ENCODE results near the gene OR10H5. TPM values are rescaled to one million over a fixed set of nuclear protein-coding genes. Genes with fewer than 3 reads are reported as not detected.
"Not testable (repeated sequence)": the region's sequence is repeated elsewhere in the genome, so short reads cannot be mapped to it uniquely, and the experiment has no call there.

Gene OR10H5
- total RNA-seq, 2 experiments from 2014 or later, result not detected

DNA sequence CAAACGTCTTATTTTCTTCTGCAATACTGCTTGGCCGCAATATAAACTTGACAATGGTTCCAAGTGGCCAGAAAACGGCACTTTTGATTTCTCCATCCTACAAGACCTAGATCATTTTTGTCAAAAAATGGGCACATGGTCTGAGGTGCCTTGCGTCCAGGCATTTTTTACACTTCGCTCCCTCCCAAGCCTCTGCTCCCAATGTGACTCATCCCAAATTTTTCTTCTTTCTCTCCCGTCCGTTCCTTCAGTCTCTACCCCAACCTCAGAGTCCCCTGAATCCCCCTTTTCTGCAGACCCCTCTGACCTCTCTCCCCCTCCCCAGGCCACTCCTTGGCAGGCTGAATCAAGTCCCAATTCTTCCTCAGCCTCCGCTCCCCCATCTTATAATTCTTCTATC lies 42.3 kb downstream of the OR10H5 start:
- intact Hi-C loops (cut with micrococcal nuclease; ENCODE audit: unreplicated experiment), result no loop called here
- ChIA-PET POLR2A (no interaction called here), CTCF (ENCODE audit: unreplicated experiment) (no interaction called here)
- no peak overlapping the region for H2AFZ ChIP-seq (ENCODE audit: low read length)
- no peak overlapping the region for H3K4me3 ChIP-seq (ENCODE audit: low read depth, low read length, poor library complexity, severe bottlenecking)
- no peaks in the 10 kb centered on the region for H3K79me2 ChIP-seq (ENCODE audit: insufficient read depth, low read depth, low read length)
- H3K27ac ChIP-seq (ENCODE audit: low read depth, low read length, poor library complexity, severe bottlenecking), result no peak overlapping the region
- no TSS peak for BruUV-seq (replicated peaks)
- no peaks in the 10 kb centered on the region for H3K36me3 ChIP-seq (ENCODE audit: insufficient read depth, low read length)
- H3K4me2 ChIP-seq (ENCODE audit: low read length), result no peak overlapping the region
- no peaks in the 10 kb centered on the region for H3K9me2 ChIP-seq (ENCODE audit: insufficient read depth, low read length)
- TF ChIP-seq EZH2phosphoT487 (IDR thresholded peaks at IDR 0.05; ENCODE audit: borderline replicate concordance, low read depth, low read length), result no peak
- TF ChIP-seq, protein P1, sequence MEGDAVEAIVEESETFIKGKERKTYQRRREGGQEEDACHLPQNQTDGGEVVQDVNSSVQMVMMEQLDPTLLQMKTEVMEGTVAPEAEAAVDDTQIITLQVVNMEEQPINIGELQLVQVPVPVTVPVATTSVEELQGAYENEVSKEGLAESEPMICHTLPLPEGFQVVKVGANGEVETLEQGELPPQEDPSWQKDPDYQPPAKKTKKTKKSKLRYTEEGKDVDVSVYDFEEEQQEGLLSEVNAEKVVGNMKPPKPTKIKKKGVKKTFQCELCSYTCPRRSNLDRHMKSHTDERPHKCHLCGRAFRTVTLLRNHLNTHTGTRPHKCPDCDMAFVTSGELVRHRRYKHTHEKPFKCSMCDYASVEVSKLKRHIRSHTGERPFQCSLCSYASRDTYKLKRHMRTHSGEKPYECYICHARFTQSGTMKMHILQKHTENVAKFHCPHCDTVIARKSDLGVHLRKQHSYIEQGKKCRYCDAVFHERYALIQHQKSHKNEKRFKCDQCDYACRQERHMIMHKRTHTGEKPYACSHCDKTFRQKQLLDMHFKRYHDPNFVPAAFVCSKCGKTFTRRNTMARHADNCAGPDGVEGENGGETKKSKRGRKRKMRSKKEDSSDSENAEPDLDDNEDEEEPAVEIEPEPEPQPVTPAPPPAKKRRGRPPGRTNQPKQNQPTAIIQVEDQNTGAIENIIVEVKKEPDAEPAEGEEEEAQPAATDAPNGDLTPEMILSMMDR (conservative IDR thresholded peaks at IDR 0.05; ENCODE audit: low read length), result no peak
- no peak for DNase-seq (ENCODE audit: low spot score)
- no peaks in the 10 kb centered on the region for H4K20me1 ChIP-seq (ENCODE audit: insufficient read depth, low read length)
- H3K4me1 ChIP-seq (ENCODE audit: insufficient read depth, low read length, poor library complexity, severe bottlenecking), result no peaks in the 10 kb centered on the region
- no peaks in the 10 kb centered on the region for H3K9me3 ChIP-seq (ENCODE audit: low read length)

DNA sequence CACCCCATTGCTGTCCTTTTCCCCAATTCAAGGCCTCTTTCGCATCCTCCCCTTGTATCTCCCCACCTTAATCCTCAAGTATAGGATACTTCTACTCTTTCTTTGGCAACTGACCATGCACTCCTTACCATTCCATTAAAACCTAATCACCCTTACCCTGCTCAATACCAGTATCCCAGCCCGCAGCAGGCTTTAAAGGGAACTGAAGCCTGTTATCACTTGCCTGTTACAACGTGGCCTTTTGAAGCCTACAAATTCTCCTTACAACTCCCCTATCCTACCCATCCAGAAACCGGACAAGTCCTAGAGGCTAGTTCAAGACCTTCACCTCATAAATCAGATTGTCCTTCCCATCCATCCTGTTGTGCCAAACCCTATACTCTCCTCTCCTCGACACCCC lies 44.2 kb downstream of the OR10H5 start:
- CTCF ChIA-PET (ENCODE audit: unreplicated experiment), result no interaction called here
- POLR2A ChIA-PET, result no interaction called here

DNA sequence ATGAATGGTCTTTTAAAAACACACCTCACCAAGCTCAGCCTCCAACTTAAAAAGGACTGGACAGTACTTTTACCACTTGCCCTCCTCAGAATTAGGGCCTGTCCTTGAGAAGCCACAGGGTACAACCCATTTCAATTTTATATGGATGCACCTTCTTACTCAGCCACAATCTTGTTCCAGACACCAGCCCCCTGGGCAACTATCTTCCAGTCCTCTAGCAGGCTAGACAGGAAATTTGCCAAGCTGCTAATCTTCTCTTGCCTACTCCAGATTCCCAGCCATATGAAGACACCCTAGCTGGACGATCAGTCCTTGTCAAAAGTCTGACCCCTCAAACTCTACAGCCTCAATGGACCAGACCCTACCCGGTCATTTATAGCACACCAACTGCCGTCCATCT lies 46.8 kb downstream of the OR10H5 start:
- BruUV-seq (replicated peaks); H2AFZ ChIP-seq (ENCODE audit: low read length); POLR2A ChIA-PET; H3K36me3 ChIP-seq (ENCODE audit: insufficient read depth, low read length); DNase-seq (ENCODE audit: low spot score); H4K20me1 ChIP-seq (ENCODE audit: insufficient read depth, low read length); H3K79me2 ChIP-seq (ENCODE audit: insufficient read depth, low read depth, low read length); H3K9me3 ChIP-seq (ENCODE audit: low read length); H3K9me2 ChIP-seq (ENCODE audit: insufficient read depth, low read length); H3K4me2 ChIP-seq (ENCODE audit: low read length); H3K27ac ChIP-seq (ENCODE audit: low read depth, low read length, poor library complexity, severe bottlenecking); intact Hi-C loops (cut with micrococcal nuclease; ENCODE audit: unreplicated experiment); CTCF ChIA-PET (ENCODE audit: unreplicated experiment); H3K4me3 ChIP-seq (ENCODE audit: low read depth, low read length, poor library complexity, severe bottlenecking): not testable (repeated sequence)
- peaks cover 18% of the 10 kb centered on the region for H3K4me1 ChIP-seq (ENCODE audit: insufficient read depth, low read length, poor library complexity, severe bottlenecking)

More for the DNA sequence above, 44.2 kb downstream of the OR10H5 start:
- H4K20me1 ChIP-seq (ENCODE audit: insufficient read depth, low read length), result no peaks in the 10 kb centered on the region
- no peak for TF ChIP-seq EZH2phosphoT487 (IDR thresholded peaks at IDR 0.05; ENCODE audit: borderline replicate concordance, low read depth, low read length)
- TF ChIP-seq, protein P1 (conservative IDR thresholded peaks at IDR 0.05; ENCODE audit: low read length), result no peak
- no peaks in the 10 kb centered on the region for H3K79me2 ChIP-seq (ENCODE audit: insufficient read depth, low read depth, low read length)
- H3K27ac ChIP-seq (ENCODE audit: low read depth, low read length, poor library complexity, severe bottlenecking), result no peak overlapping the region
- no peak overlapping the region for H3K4me2 ChIP-seq (ENCODE audit: low read length)
- H3K4me1 ChIP-seq (ENCODE audit: insufficient read depth, low read length, poor library complexity, severe bottlenecking), result peaks cover 11% of the 10 kb centered on the region
- no peaks in the 10 kb centered on the region for H3K36me3 ChIP-seq (ENCODE audit: insufficient read depth, low read length)
- no peak overlapping the region for H3K4me3 ChIP-seq (ENCODE audit: low read depth, low read length, poor library complexity, severe bottlenecking)
- H3K9me3 ChIP-seq (ENCODE audit: low read length), result no peaks in the 10 kb centered on the region
- H2AFZ ChIP-seq (ENCODE audit: low read length), result no peak overlapping the region
- H3K9me2 ChIP-seq (ENCODE audit: insufficient read depth, low read length), result no peaks in the 10 kb centered on the region
- BruUV-seq (replicated peaks), result no TSS peak
- intact Hi-C loops (cut with micrococcal nuclease; ENCODE audit: unreplicated experiment), result no loop called here
- DNase-seq (ENCODE audit: low spot score), result no peak

DNA sequence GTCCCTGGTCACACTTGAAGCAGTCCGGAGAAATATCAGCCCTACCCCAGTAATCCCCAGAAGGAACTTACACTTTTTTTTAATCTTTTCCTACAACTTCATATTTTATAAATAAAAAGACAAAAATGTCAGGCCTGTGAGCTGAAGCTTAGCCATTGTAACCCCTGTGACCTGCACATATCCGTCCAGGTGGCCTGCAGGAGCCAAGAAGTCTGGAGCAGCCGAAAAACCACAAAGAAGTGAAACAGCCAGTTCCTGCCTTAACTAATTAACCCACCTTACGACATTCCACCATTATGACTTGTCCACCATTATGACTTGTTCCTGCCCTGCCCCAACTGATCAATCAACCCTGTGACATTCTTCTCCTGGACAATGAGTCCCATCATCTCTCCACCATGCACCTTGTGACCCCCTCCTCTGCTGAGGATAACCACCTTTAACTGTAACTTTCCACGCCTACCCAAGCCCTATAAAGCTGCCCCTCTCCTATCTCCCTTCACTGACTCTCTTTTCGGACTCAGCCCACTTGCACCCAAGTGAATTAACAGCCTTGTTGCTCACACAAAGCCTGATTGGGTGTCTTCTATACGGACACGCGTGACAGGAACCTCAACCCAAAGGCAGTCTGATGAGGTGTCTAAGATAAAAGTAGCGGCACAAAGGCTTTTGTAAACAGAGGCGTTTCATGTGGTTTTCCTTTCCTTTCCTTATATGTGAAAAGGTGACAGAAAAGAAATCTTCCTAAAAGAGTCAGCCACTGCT lies 48.3 kb downstream of the OR10H5 start:
- Histone ChIP-seq H2AFZ (ENCODE audit: low read length) (peak overlapping the region; percentile 86), H3K27ac (ENCODE audit: low read depth, low read length, poor library complexity, severe bottlenecking) (peak overlapping the region; percentile 89)
- CTCF ChIA-PET (ENCODE audit: unreplicated experiment), result not testable (repeated sequence)

More for the DNA sequence above, 48.3 kb downstream of the OR10H5 start:
- H4K20me1 ChIP-seq (ENCODE audit: insufficient read depth, low read length); BruUV-seq (replicated peaks); H3K79me2 ChIP-seq (ENCODE audit: insufficient read depth, low read depth, low read length); H3K9me3 ChIP-seq (ENCODE audit: low read length); H3K36me3 ChIP-seq (ENCODE audit: insufficient read depth, low read length); H3K9me2 ChIP-seq (ENCODE audit: insufficient read depth, low read length): not testable (repeated sequence)
- peak overlapping the region; percentile 82 for H3K4me3 ChIP-seq (ENCODE audit: low read depth, low read length, poor library complexity, severe bottlenecking)
- peaks cover 18% of the 10 kb centered on the region for H3K4me1 ChIP-seq (ENCODE audit: insufficient read depth, low read length, poor library complexity, severe bottlenecking)
- POLR2A ChIA-PET, result interaction anchor here (0.7 kb wide), 1 partner anchor 812 kb away, joined by 3 read pairs; no protein-coding TSS in a partner anchor
- DNase-seq (ENCODE audit: low spot score), result peak; percentile 37
- intact Hi-C loops (cut with micrococcal nuclease; ENCODE audit: unreplicated experiment), result loop anchor here (2.0 kb wide), 2 partner anchors 275 to 457 kb away; partner anchors contain the start of genes AKAP8 and RAB8A
- H3K4me2 ChIP-seq (ENCODE audit: low read length), result peak overlapping the region; percentile 77

Data from OCI-LY7 (cell line).